Psoas muscle (tissue), 8 donors: Measurements from ENCODE around the gene SCN2A. TPM values are rescaled to one million over a fixed set of nuclear protein-coding genes. Genes with fewer than 3 reads are reported as not detected.

Experiments
- ATAC-seq, 4 donors: fragments of 200-7000 bp; cut with Tn5 transposase; one replicate each; pipeline ENCODE4 v1.9.1; 2020; ENCODE audit warnings: moderate library complexity in 3 of 4, mild to moderate bottlenecking in 2 of 4
- DNase-seq, 2 donors: peaks; one replicate each; pipeline ENCODE4 v3.0.0-alpha.2; 2020
- H3K27ac ChIP-seq: fragments of 200-600 bp; one replicate; pipeline ENCODE4 v1.8.0; 2022
- H3K27me3 ChIP-seq, 3 donors: fragments of 200-600 bp in 1 of 3; one replicate each; pipeline versions ENCODE4 v1.6.1 to v1.8.0; 2013 to 2022; ENCODE audit warnings: low read length in 2 of 3, mild to moderate bottlenecking in 2 of 3, moderate library complexity in 1 of 3; ENCODE audit not compliant: insufficient read depth in 3 of 3
- H3K36me3 ChIP-seq, 2 donors: fragments of 200-600 bp in 1 of 2; one replicate each; pipeline versions ENCODE4 v1.6.1 to v1.8.0; 2013 to 2022; ENCODE audit warnings: low read depth in 1 of 2, mild to moderate bottlenecking in 1 of 2, moderate library complexity in 1 of 2; ENCODE audit not compliant: insufficient read depth in 1 of 2
- H3K4me1 ChIP-seq: fragments of 200-600 bp; one replicate; pipeline ENCODE4 v1.8.0; 2022
- H3K4me3 ChIP-seq: fragments of 200-600 bp; one replicate; pipeline ENCODE4 v1.8.0; 2022; ENCODE audit warnings: mild to moderate bottlenecking
- H3K9me3 ChIP-seq: fragments of 200-600 bp; one replicate; pipeline ENCODE4 v1.8.0; 2022
- WGBS, 3 donors: extraction: QIAGEN DNeasy Blood & Tissue Kit; methylation state at CpG; one replicate each; pipeline versions ENCODE4 v1.1.6 to v1.1.7; 2013; 5-methylcytosine and 5-hydroxymethylcytosine counted together
- intact Hi-C, 2 donors: fragments of 100-400 bp; cut with DNase I; formaldehyde crosslinking; loops; one replicate each; pipeline versions ENCODE4 v1.11.0 to v1.14.2; 2022
- polyA plus RNA-seq, 3 donors: library from polyadenylated mRNA; stranded (reverse); fragments of 200-250 nt; gene quantifications; one replicate each; pipeline ENCODE4 v1.2.3, GENCODE V29; 2013
- total RNA-seq, 4 donors: library from RNA; stranded (reverse); fragmentation: NEBNext Ultra II Directional in 2 of 4; extraction: Animal tissue kit (Norgen Biotek cat#: 25700) in 2 of 4; gene quantifications; one replicate each; pipeline versions ENCODE4 v1.2.1 to v1.2.4, GENCODE V29; 2021 to 2023
- TF ChIP-seq, protein P1 (sequence below): fragments of 200-600 bp; IDR thresholded peaks from one replicate; pipeline ENCODE4 v1.8.0; 2022; ENCODE audit warnings: antibody characterized with exemption
- donor health status: healthy with polysubstance abuse.
- donor health status: DM: no; HTN: no; CAD: no; lungs with moderate emphysema.
- donor health status: Bipolar disorder and iron deficiency.
- donor health status: healthy.
- donor health status: DM: yes; HTN: yes; CAD: no.
- donor health status: DM: no; HTN: no; CAD: no.
- donor health status: DM: no; HTN: no; CAD: no.
- donor health status: DM: yes; HTN: yes; CAD: no.

The SCN2A gene
- total and polyA plus RNA-seq, 7 donors, result under 0.01 to 0.03 TPM; not detected in 5

- ATAC-seq (no peak), DNase-seq (no peak)
- Histone ChIP-seq H3K4me1 (no peaks in the 10 kb centered on the region), H3K27ac (no peak overlapping the region), H3K9me3 (no peaks in the 10 kb centered on the region), H3K4me3 (no peak overlapping the region), H3K36me3 (no peaks in the 10 kb centered on the region), H3K27me3 (no peaks in the 10 kb centered on the region)
- intact Hi-C loops, result loop anchor here in 1 of 2 donors (2.0 kb wide), 1 partner anchor 55 kb away; no protein-coding TSS in a partner anchor
- TF ChIP-seq, protein P1, sequence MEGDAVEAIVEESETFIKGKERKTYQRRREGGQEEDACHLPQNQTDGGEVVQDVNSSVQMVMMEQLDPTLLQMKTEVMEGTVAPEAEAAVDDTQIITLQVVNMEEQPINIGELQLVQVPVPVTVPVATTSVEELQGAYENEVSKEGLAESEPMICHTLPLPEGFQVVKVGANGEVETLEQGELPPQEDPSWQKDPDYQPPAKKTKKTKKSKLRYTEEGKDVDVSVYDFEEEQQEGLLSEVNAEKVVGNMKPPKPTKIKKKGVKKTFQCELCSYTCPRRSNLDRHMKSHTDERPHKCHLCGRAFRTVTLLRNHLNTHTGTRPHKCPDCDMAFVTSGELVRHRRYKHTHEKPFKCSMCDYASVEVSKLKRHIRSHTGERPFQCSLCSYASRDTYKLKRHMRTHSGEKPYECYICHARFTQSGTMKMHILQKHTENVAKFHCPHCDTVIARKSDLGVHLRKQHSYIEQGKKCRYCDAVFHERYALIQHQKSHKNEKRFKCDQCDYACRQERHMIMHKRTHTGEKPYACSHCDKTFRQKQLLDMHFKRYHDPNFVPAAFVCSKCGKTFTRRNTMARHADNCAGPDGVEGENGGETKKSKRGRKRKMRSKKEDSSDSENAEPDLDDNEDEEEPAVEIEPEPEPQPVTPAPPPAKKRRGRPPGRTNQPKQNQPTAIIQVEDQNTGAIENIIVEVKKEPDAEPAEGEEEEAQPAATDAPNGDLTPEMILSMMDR, result no peak
- WGBS, 3 donors, result 56 to 62% (median 58%) methylated on average over 4 of the region's 4 CpGs
Measured at GRCh38 chr2:165239856-165240515, 772 bp downstream of the SCN2A start.

DNA sequence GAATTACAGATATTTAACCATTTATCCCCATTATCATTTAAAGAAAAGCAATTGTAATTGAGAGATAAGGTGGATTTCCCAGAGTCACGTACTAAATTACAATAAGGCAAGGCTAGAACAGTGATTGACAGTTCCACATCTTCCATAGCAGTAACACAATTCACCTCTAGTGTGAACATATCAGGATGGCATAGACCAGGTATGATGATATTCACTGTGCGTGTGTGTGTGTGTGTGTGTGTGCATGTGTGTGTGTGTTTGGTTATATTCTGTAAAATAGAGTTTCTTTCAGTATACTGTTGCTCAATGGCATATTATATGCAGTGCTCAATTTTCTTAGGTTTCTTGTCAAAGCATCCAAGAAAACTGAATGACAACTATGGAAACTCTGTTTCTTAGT lies 1.7 kb downstream of the SCN2A start:
- H3K9me3 ChIP-seq, result no peaks in the 10 kb centered on the region
- no peaks in the 10 kb centered on the region for H3K36me3 ChIP-seq
- intact Hi-C loops, result loop anchor here in 1 of 2 donors (2.0 kb wide), 1 partner anchor 54 kb away; no protein-coding TSS in a partner anchor
- no peaks in the 10 kb centered on the region for H3K4me1 ChIP-seq
- ATAC-seq, result no peak
- no peak overlapping the region for H3K4me3 ChIP-seq
- H3K27ac ChIP-seq, result no peak overlapping the region
- TF ChIP-seq, protein P1, result no peak
- no peaks in the 10 kb centered on the region for H3K27me3 ChIP-seq
- no peak for DNase-seq
- 84 to 93% (median 86%) methylated on average over 2 of the region's 2 CpGs for WGBS, 3 donors

GRCh38 chr2:165245081-165245793 lies 6.0 kb downstream of the SCN2A start:
- 20 to 27% (median 24%) methylated on average over 5 of the region's 5 CpGs for WGBS, 3 donors
- intact Hi-C loops, result no loop called here
- no peak for ATAC-seq
- H3K27me3 ChIP-seq, result no peaks in the 10 kb centered on the region
- no peak for DNase-seq
- no peaks in the 10 kb centered on the region for H3K36me3 ChIP-seq
- TF ChIP-seq, protein P1, result no peak
- H3K9me3 ChIP-seq, result no peaks in the 10 kb centered on the region
- H3K27ac ChIP-seq, result no peak overlapping the region
- no peak overlapping the region for H3K4me3 ChIP-seq
- no peaks in the 10 kb centered on the region for H3K4me1 ChIP-seq

DNA sequence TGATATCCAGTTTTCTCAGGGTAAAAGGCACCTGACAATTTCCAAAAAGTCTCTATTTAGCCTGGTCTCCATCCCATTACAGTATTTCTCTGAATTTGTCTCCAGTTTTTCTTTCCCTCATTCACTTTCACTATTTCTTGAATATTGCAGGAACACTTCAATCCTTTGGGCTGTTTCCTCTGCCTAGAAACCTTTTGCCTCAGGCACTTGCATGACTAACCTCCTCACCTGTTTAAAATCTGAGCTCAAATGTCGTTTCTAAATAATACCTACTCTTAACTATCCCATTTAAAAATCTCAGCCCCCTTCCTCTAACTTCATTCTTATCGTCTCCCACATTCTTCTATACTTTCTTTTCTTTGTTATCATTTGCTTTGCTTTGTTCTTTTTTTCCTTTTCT lies 9.0 kb downstream of the SCN2A start:
- Histone ChIP-seq H3K27me3 (no peaks in the 10 kb centered on the region), H3K27ac (no peak overlapping the region), H3K9me3 (no peaks in the 10 kb centered on the region), H3K4me1 (no peaks in the 10 kb centered on the region), H3K4me3 (no peak overlapping the region), H3K36me3 (no peaks in the 10 kb centered on the region)
- DNase-seq, result no peak
- WGBS, 3 donors, result 45 to 50% (median 45%) methylated on average over 2 of the region's 2 CpGs
- TF ChIP-seq, protein P1, result no peak
- intact Hi-C loops, result no loop called here
- ATAC-seq, result no peak
